Neural cell (in vitro differentiated cells): ENCODE measurements around the gene DOK7. TPM values are rescaled to one million over a fixed set of nuclear protein-coding genes. Genes with fewer than 3 reads are reported as not detected.

ENCODE experiments used
- H2AFZ ChIP-seq: fragments of 200-600, 300-800 bp; sonication (generic), shearing (Covaris generic); 2 replicates; pipeline ENCODE4 v1.6.0; 2014; ENCODE audit warnings: low read depth, mild to moderate bottlenecking, antibody characterized with exemption, low read length, moderate library complexity
- H3F3A ChIP-seq: fragments of 200-600 bp; shearing (Covaris generic); 2 replicates; pipeline ENCODE4 v1.6.1; 2016; ENCODE audit warnings: mild to moderate bottlenecking, moderate library complexity, mixed read lengths, antibody characterized with exemption, low read length; ENCODE audit not compliant: insufficient read depth, poor library complexity, severe bottlenecking
- H3K27ac ChIP-seq: fragments of 200-600, 300-800 bp; sonication (generic), shearing (Covaris generic); 2 replicates; pipeline ENCODE4 v1.5.1; 2014; ENCODE audit warnings: mild to moderate bottlenecking, low read length, moderate library complexity
- H3K27me3 ChIP-seq: fragments of 300-800, 200-600 bp; sonication (generic), shearing (Covaris generic); 2 replicates; pipeline ENCODE4 v1.6.0; 2014; ENCODE audit warnings: mild to moderate bottlenecking, low read depth, low read length, moderate library complexity; ENCODE audit not compliant: insufficient read depth
- H3K36me3 ChIP-seq: fragments of 300-800, 200-600 bp; sonication (generic), shearing (Covaris generic); 2 replicates; pipeline ENCODE4 v1.5.1; 2014; ENCODE audit warnings: mild to moderate bottlenecking, antibody characterized with exemption, low read length, moderate library complexity; ENCODE audit not compliant: insufficient read depth
- H3K4me2 ChIP-seq: fragments of 300-800, 200-600 bp; sonication (generic), shearing (Covaris generic); 2 replicates; pipeline ENCODE4 v1.6.0; 2014; ENCODE audit warnings: mild to moderate bottlenecking, low read length
- H3K4me3 ChIP-seq: fragments of 300-800, 200-600 bp; sonication (generic), shearing (Covaris generic); 2 replicates; pipeline ENCODE4 v1.5.1; 2014; ENCODE audit warnings: mild to moderate bottlenecking, low read length, moderate library complexity
- H3K79me2 ChIP-seq: fragments of 200-600 bp; shearing (Covaris generic); replicated peaks from 2 replicates; pipeline ENCODE4 v1.6.0; 2014; ENCODE audit warnings: mild to moderate bottlenecking, low read length, moderate library complexity; ENCODE audit not compliant: insufficient read depth
- H3K9ac ChIP-seq: fragments of 300-800, 200-600 bp; sonication (generic), shearing (Covaris generic); 2 replicates; pipeline ENCODE4 v1.6.1; 2016; ENCODE audit warnings: mild to moderate bottlenecking, low read length, mixed read lengths
- H3K9me2 ChIP-seq: fragments of 200-600 bp; shearing (Covaris generic); 2 replicates; pipeline ENCODE4 v1.6.1; 2016; ENCODE audit warnings: mild to moderate bottlenecking, low read length, mixed read lengths; ENCODE audit not compliant: insufficient read depth
- H3K9me3 ChIP-seq: fragments of 200-600, 300-800 bp; sonication (generic), shearing (Covaris generic); 2 replicates; pipeline ENCODE4 v1.6.1; 2016; ENCODE audit warnings: mild to moderate bottlenecking, mixed run types, low read length, moderate library complexity, mixed read lengths
- H4K20me1 ChIP-seq: fragments of 200-600 bp; shearing (Covaris generic); 2 replicates; pipeline ENCODE4 v1.6.1; 2016; ENCODE audit warnings: mild to moderate bottlenecking, mixed run types; ENCODE audit not compliant: insufficient read depth
- CTCF ChIP-seq: fragments of 450-650 bp; IDR thresholded peaks from 2 replicates; pipeline ENCODE4 v1.5.1; 2014; ENCODE audit warnings: antibody characterized with exemption, mild to moderate bottlenecking, moderate library complexity; ENCODE audit not compliant: poor library complexity, severe bottlenecking
- EP300 ChIP-seq: fragments of 450-650 bp; conservative IDR thresholded peaks from 2 replicates; pipeline ENCODE4 v1.6.1; 2014; ENCODE audit warnings: antibody characterized with exemption, mild to moderate bottlenecking, moderate library complexity; ENCODE audit not compliant: poor library complexity, severe bottlenecking
- EZH2 ChIP-seq: fragments of 200-600, 300-800 bp; shearing (Covaris generic), sonication (generic); IDR thresholded peaks from 2 replicates; pipeline ENCODE4 v1.6.1; 2014; ENCODE audit warnings: antibody characterized with exemption, low read length, borderline replicate concordance, mild to moderate bottlenecking; ENCODE audit not compliant: insufficient read depth, poor library complexity, severe bottlenecking
- MXI1 ChIP-seq: fragments of 450-650 bp; conservative IDR thresholded peaks from 2 replicates; pipeline ENCODE4 v1.6.1; 2014; ENCODE audit warnings: antibody characterized with exemption, mild to moderate bottlenecking; ENCODE audit not compliant: poor library complexity, severe bottlenecking
- POLR2AphosphoS5 ChIP-seq: IDR thresholded peaks from 2 replicates; pipeline ENCODE4 v1.6.1; 2012
- RAD21 ChIP-seq: fragments of 450-650 bp; conservative IDR thresholded peaks from 2 replicates; pipeline ENCODE4 v1.6.1; 2014; ENCODE audit warnings: antibody characterized with exemption, mild to moderate bottlenecking, moderate library complexity
- REST ChIP-seq: IDR thresholded peaks from 2 replicates; pipeline ENCODE4 v1.6.1; 2012; ENCODE audit warnings: borderline replicate concordance
- SMC3 ChIP-seq: fragments of 450-650 bp; conservative IDR thresholded peaks from 2 replicates; pipeline ENCODE4 v1.6.1; 2014; ENCODE audit warnings: antibody characterized with exemption, mild to moderate bottlenecking, moderate library complexity; ENCODE audit not compliant: poor library complexity
- TAF1 ChIP-seq: IDR thresholded peaks from 2 replicates; pipeline ENCODE4 v1.6.1; 2012; ENCODE audit warnings: low read depth
- polyA plus RNA-seq: library from polyadenylated mRNA; depleted of rRNA; stranded (reverse); fragments of >200 nt; gene quantifications from 2 replicates; pipeline ENCODE4 v1.2.3, GENCODE V29; 2014

DOK7 gene
- polyA plus RNA-seq, 1 donor from 2014 or later: 0.66 TPM

- H3K9me3 ChIP-seq: no peaks in the 10 kb centered on the region
- no peak overlapping the region for H3K4me2 ChIP-seq
- no peaks in the 10 kb centered on the region for H4K20me1 ChIP-seq
- no peaks in the 10 kb centered on the region for H3K27me3 ChIP-seq
- H3K79me2 ChIP-seq: no peaks in the 10 kb centered on the region
- H3K4me3 ChIP-seq: no peak overlapping the region
- no peaks in the 10 kb centered on the region for H3F3A ChIP-seq
- H3K9me2 ChIP-seq: no peaks in the 10 kb centered on the region
- no peak overlapping the region for H3K27ac ChIP-seq
- no peaks in the 10 kb centered on the region for H3K36me3 ChIP-seq
- H3K9ac ChIP-seq: no peak overlapping the region
- no peak for TF ChIP-seq RAD21
- no peak for TF ChIP-seq REST
- no peak for TF ChIP-seq EZH2
- TF ChIP-seq MXI1: no peak
- TF ChIP-seq EP300: no peak
- no peak for TF ChIP-seq SMC3
- no peak for TF ChIP-seq CTCF
- TF ChIP-seq TAF1: no peak
- TF ChIP-seq POLR2AphosphoS5: no peak
- H2AFZ ChIP-seq: no peak overlapping the region
These were observed 31.6 kb upstream of the DOK7 start for GRCh38 chr4:3431446-3431993.

- H3K9me3 ChIP-seq: no peaks in the 10 kb centered on the region
- H3K9me2 ChIP-seq: no peaks in the 10 kb centered on the region
- TF ChIP-seq CTCF (no peak), MXI1 (no peak), SMC3 (no peak), RAD21 (no peak), EP300 (no peak), POLR2AphosphoS5 (no peak), TAF1 (no peak), EZH2 (no peak), REST (no peak)
- no peak overlapping the region for H3K9ac ChIP-seq
- no peaks in the 10 kb centered on the region for H3K27me3 ChIP-seq
- H3K4me2 ChIP-seq: no peak overlapping the region
- no peaks in the 10 kb centered on the region for H4K20me1 ChIP-seq
- no peak overlapping the region for H3K4me3 ChIP-seq
- H3F3A ChIP-seq: no peaks in the 10 kb centered on the region
- H3K27ac ChIP-seq: no peak overlapping the region
- no peaks in the 10 kb centered on the region for H3K79me2 ChIP-seq
- no peaks in the 10 kb centered on the region for H3K36me3 ChIP-seq
- no peak overlapping the region for H2AFZ ChIP-seq
These were observed 30.7 kb upstream of the DOK7 start for GRCh38 chr4:3432381-3432790.
